BE2C (cell line): ENCODE measurements around the gene SSBP3.

Source experiments
- DNase-seq: peaks from one replicate; pipeline ENCODE4 v3.0.0-alpha.2; 2020
- H3K27me3 ChIP-seq: fragments of 250-450 bp; sonication (Bioruptor Pico); 2 replicates; pipeline ENCODE4 v1.5.1; 2020; ENCODE audit warnings: mild to moderate bottlenecking
- H3K36me3 ChIP-seq: fragments of 250-450 bp; sonication (Bioruptor Pico); 2 replicates; pipeline ENCODE4 v1.5.1; 2020; ENCODE audit warnings: mild to moderate bottlenecking
- H3K4me1 ChIP-seq: fragments of 250-450 bp; sonication (Bioruptor Pico); 2 replicates; pipeline ENCODE4 v1.5.1; 2020
- H3K4me3 ChIP-seq: 2 replicates; pipeline ENCODE4 v1.5.1; 2011; ENCODE audit warnings: low read depth, low read length
- H3K9me3 ChIP-seq: fragments of 250-450 bp; sonication (Bioruptor Pico); 2 replicates; pipeline ENCODE4 v1.5.1; 2020
- CTCF ChIP-seq: IDR thresholded peaks from 2 replicates; pipeline ENCODE4 v1.5.1; 2012; ENCODE audit warnings: mild to moderate bottlenecking, low read depth, low read length

The SSBP3 gene

GRCh38 chr1:54384471-54384870, 21.7 kb downstream of the SSBP3 start:
- H3K9me3 ChIP-seq: no peaks in the 10 kb centered on the region
- DNase-seq: no peak
- H3K4me3 ChIP-seq: no peak overlapping the region
- no peak for TF ChIP-seq CTCF
- peaks cover 9% of the 10 kb centered on the region; the same call in 1 of the 2 replicates for H3K36me3 ChIP-seq
- no peaks in the 10 kb centered on the region; the same call in 1 of the 2 replicates for H3K4me1 ChIP-seq
- H3K27me3 ChIP-seq: no peaks in the 10 kb centered on the region

- Histone ChIP-seq H3K9me3 (no peaks in the 10 kb centered on the region), H3K36me3 (peaks cover 14% of the 10 kb centered on the region; the same call in 1 of the 2 replicates), H3K4me1 (peaks cover 2% of the 10 kb centered on the region; the same call in 1 of the 2 replicates), H3K27me3 (no peaks in the 10 kb centered on the region), H3K4me3 (no peak overlapping the region)
- no peak for TF ChIP-seq CTCF
- DNase-seq: no peak
These were observed 24.7 kb downstream of the SSBP3 start for GRCh38 chr1:54381524-54381923.

- no peak overlapping the region for H3K4me3 ChIP-seq
- no peaks in the 10 kb centered on the region for H3K9me3 ChIP-seq
- no peak for DNase-seq
- no peaks in the 10 kb centered on the region for H3K27me3 ChIP-seq
- H3K4me1 ChIP-seq: peaks cover 2% of the 10 kb centered on the region; the same call in 1 of the 2 replicates
- no peak for TF ChIP-seq CTCF
- peaks cover 14% of the 10 kb centered on the region; the same call in 1 of the 2 replicates for H3K36me3 ChIP-seq
These were observed 25.8 kb downstream of the SSBP3 start for GRCh38 chr1:54380290-54380882.

GRCh38 chr1:54379555-54380289, 26.5 kb downstream of the SSBP3 start:
- no peak for DNase-seq
- Histone ChIP-seq H3K36me3 (peaks cover 14% of the 10 kb centered on the region; the same call in 1 of the 2 replicates), H3K27me3 (no peaks in the 10 kb centered on the region), H3K9me3 (no peaks in the 10 kb centered on the region), H3K4me1 (peaks cover 2% of the 10 kb centered on the region; the same call in 1 of the 2 replicates), H3K4me3 (no peak overlapping the region)
- TF ChIP-seq CTCF: no peak

- TF ChIP-seq CTCF: no peak
- H3K4me1 ChIP-seq: peaks cover 2% of the 10 kb centered on the region; the same call in 1 of the 2 replicates
- H3K36me3 ChIP-seq: peaks cover 14% of the 10 kb centered on the region; the same call in 1 of the 2 replicates
- no peaks in the 10 kb centered on the region for H3K9me3 ChIP-seq
- no peak overlapping the region for H3K4me3 ChIP-seq
- DNase-seq: no peak
- H3K27me3 ChIP-seq: no peaks in the 10 kb centered on the region
These were observed 27.2 kb downstream of the SSBP3 start for GRCh38 chr1:54378874-54379554.
